T-helper 1 cell treated with Interleukin-12 subunit alpha and Interleukin-12 subunit beta and Interleukin-4 antibody, amounts not matched to agents 30 μg/mL and 1 μg/mL, for 36 hours (primary cell): ENCODE measurements around the gene DZIP1.
"Not testable (repeated sequence)": the region's sequence is repeated elsewhere in the genome, so short reads cannot be mapped to it uniquely, and the experiment has no call there.

Experiments
- H3K27ac Mint-ChIP-seq: one replicate; pipeline ENCODE4 v1.8.0; 2021; ENCODE audit warnings: mild to moderate bottlenecking, mixed read lengths
- H3K27me3 Mint-ChIP-seq: one replicate; pipeline ENCODE4 v1.8.0; 2021; ENCODE audit warnings: low read depth, mixed read lengths
- H3K36me3 Mint-ChIP-seq: one replicate; pipeline ENCODE4 v1.8.0; 2021; ENCODE audit warnings: low read depth, mixed read lengths
- H3K4me1 Mint-ChIP-seq: one replicate; pipeline ENCODE4 v1.8.0; 2021; ENCODE audit warnings: low read depth, mixed read lengths
- H3K4me3 Mint-ChIP-seq: one replicate; pipeline ENCODE4 v1.8.0; 2021; ENCODE audit warnings: mild to moderate bottlenecking, moderate library complexity, mixed read lengths
- H3K9me3 Mint-ChIP-seq: one replicate; pipeline ENCODE4 v1.8.0; 2021; ENCODE audit warnings: mixed read lengths

Gene DZIP1

GRCh38 chr13:95601906-95602305, 42.6 kb downstream of the DZIP1 start:
- no peaks in the 10 kb centered on the region for H3K9me3 Mint-ChIP-seq
- no peak overlapping the region for H3K4me3 Mint-ChIP-seq
- no peaks in the 10 kb centered on the region for H3K4me1 Mint-ChIP-seq
- no peaks in the 10 kb centered on the region for H3K36me3 Mint-ChIP-seq
- peaks cover 6% of the 10 kb centered on the region for H3K27me3 Mint-ChIP-seq
- no peak overlapping the region for H3K27ac Mint-ChIP-seq

GRCh38 chr13:95601216-95601615, 43.3 kb downstream of the DZIP1 start:
- Mint-ChIP-seq H3K27ac (no peak overlapping the region), H3K4me1 (no peaks in the 10 kb centered on the region), H3K4me3 (no peak overlapping the region), H3K36me3 (no peaks in the 10 kb centered on the region), H3K9me3 (no peaks in the 10 kb centered on the region), H3K27me3 (peaks cover 9% of the 10 kb centered on the region)

GRCh38 chr13:95596701-95597100, 47.8 kb downstream of the DZIP1 start:
- Mint-ChIP-seq H3K4me3 (no peak overlapping the region), H3K27me3 (peaks cover 9% of the 10 kb centered on the region), H3K36me3 (no peaks in the 10 kb centered on the region), H3K9me3 (no peaks in the 10 kb centered on the region), H3K27ac (no peak overlapping the region), H3K4me1 (no peaks in the 10 kb centered on the region)

GRCh38 chr13:95593462-95593861, 51.0 kb downstream of the DZIP1 start:
- Mint-ChIP-seq H3K27me3 (peaks cover 15% of the 10 kb centered on the region), H3K4me1 (no peaks in the 10 kb centered on the region), H3K27ac (no peak overlapping the region), H3K4me3 (no peak overlapping the region), H3K9me3 (no peaks in the 10 kb centered on the region), H3K36me3 (no peaks in the 10 kb centered on the region)

- H3K36me3 Mint-ChIP-seq: no peaks in the 10 kb centered on the region
- H3K4me1 Mint-ChIP-seq: no peaks in the 10 kb centered on the region
- H3K27me3 Mint-ChIP-seq: peaks cover 12% of the 10 kb centered on the region
- H3K27ac Mint-ChIP-seq: no peak overlapping the region
- no peak overlapping the region for H3K4me3 Mint-ChIP-seq
- no peaks in the 10 kb centered on the region for H3K9me3 Mint-ChIP-seq
Observed at GRCh38 chr13:95588721-95589120, 55.8 kb downstream of the DZIP1 start.

GRCh38 chr13:95588134-95588533, 56.4 kb downstream of the DZIP1 start:
- Mint-ChIP-seq H3K9me3 (no peaks in the 10 kb centered on the region), H3K27ac (no peak overlapping the region)

GRCh38 chr13:95585867-95586266, 58.6 kb downstream of the DZIP1 start:
- Mint-ChIP-seq H3K4me3 (no peak overlapping the region), H3K4me1 (no peaks in the 10 kb centered on the region), H3K27me3 (no peaks in the 10 kb centered on the region), H3K27ac (no peak overlapping the region), H3K9me3 (no peaks in the 10 kb centered on the region), H3K36me3 (no peaks in the 10 kb centered on the region)

More at GRCh38 chr13:95588134-95588533, 56.4 kb downstream of the DZIP1 start:
- Mint-ChIP-seq H3K4me3 (no peak overlapping the region), H3K36me3 (no peaks in the 10 kb centered on the region), H3K4me1 (no peaks in the 10 kb centered on the region), H3K27me3 (peaks cover 12% of the 10 kb centered on the region)

GRCh38 chr13:95579303-95579702, 65.2 kb downstream of the DZIP1 start:
- Mint-ChIP-seq H3K4me3 (no peak overlapping the region), H3K9me3 (no peaks in the 10 kb centered on the region), H3K27me3 (no peaks in the 10 kb centered on the region), H3K36me3 (no peaks in the 10 kb centered on the region), H3K4me1 (no peaks in the 10 kb centered on the region), H3K27ac (no peak overlapping the region)

GRCh38 chr13:95573221-95573620, 71.3 kb downstream of the DZIP1 start:
- Mint-ChIP-seq H3K4me1 (no peaks in the 10 kb centered on the region), H3K27me3 (no peaks in the 10 kb centered on the region), H3K36me3 (no peaks in the 10 kb centered on the region), H3K27ac (no peak overlapping the region), H3K9me3 (no peaks in the 10 kb centered on the region), H3K4me3 (no peak overlapping the region)

GRCh38 chr13:95571941-95572340, 72.6 kb downstream of the DZIP1 start:
- Mint-ChIP-seq H3K9me3 (no peaks in the 10 kb centered on the region), H3K36me3 (no peaks in the 10 kb centered on the region), H3K27ac (no peak overlapping the region), H3K4me3 (no peak overlapping the region), H3K27me3 (no peaks in the 10 kb centered on the region), H3K4me1 (no peaks in the 10 kb centered on the region)

GRCh38 chr13:95570016-95570415, 74.5 kb downstream of the DZIP1 start:
- H3K27ac Mint-ChIP-seq: no peak overlapping the region
- no peaks in the 10 kb centered on the region for H3K4me1 Mint-ChIP-seq
- no peak overlapping the region for H3K4me3 Mint-ChIP-seq
- no peaks in the 10 kb centered on the region for H3K27me3 Mint-ChIP-seq
- no peaks in the 10 kb centered on the region for H3K36me3 Mint-ChIP-seq
- no peaks in the 10 kb centered on the region for H3K9me3 Mint-ChIP-seq

- no peaks in the 10 kb centered on the region for H3K4me1 Mint-ChIP-seq
- H3K9me3 Mint-ChIP-seq: no peaks in the 10 kb centered on the region
- no peaks in the 10 kb centered on the region for H3K36me3 Mint-ChIP-seq
- H3K27me3 Mint-ChIP-seq: no peaks in the 10 kb centered on the region
- no peak overlapping the region for H3K27ac Mint-ChIP-seq
- no peak overlapping the region for H3K4me3 Mint-ChIP-seq
Observed at GRCh38 chr13:95568131-95568530, 76.4 kb downstream of the DZIP1 start.

GRCh38 chr13:95565758-95566157, 78.7 kb downstream of the DZIP1 start:
- H3K9me3 Mint-ChIP-seq, H3K27ac Mint-ChIP-seq, H3K4me3 Mint-ChIP-seq, H3K36me3 Mint-ChIP-seq, H3K4me1 Mint-ChIP-seq, H3K27me3 Mint-ChIP-seq: not testable (repeated sequence)

- Mint-ChIP-seq H3K27ac (no peak overlapping the region), H3K9me3 (no peaks in the 10 kb centered on the region), H3K36me3 (no peaks in the 10 kb centered on the region)
Observed at GRCh38 chr13:95564733-95565291, 79.7 kb downstream of the DZIP1 start.

GRCh38 chr13:95564091-95564490, 80.4 kb downstream of the DZIP1 start:
- H3K27me3 Mint-ChIP-seq: no peaks in the 10 kb centered on the region
- no peaks in the 10 kb centered on the region for H3K36me3 Mint-ChIP-seq
- no peak overlapping the region for H3K4me3 Mint-ChIP-seq
- no peaks in the 10 kb centered on the region for H3K4me1 Mint-ChIP-seq
- no peaks in the 10 kb centered on the region for H3K9me3 Mint-ChIP-seq
- H3K27ac Mint-ChIP-seq: no peak overlapping the region

More at GRCh38 chr13:95564733-95565291, 79.7 kb downstream of the DZIP1 start:
- Mint-ChIP-seq H3K4me3 (no peak overlapping the region), H3K4me1 (no peaks in the 10 kb centered on the region), H3K27me3 (no peaks in the 10 kb centered on the region)

GRCh38 chr13:95560387-95560786, 84.1 kb downstream of the DZIP1 start:
- no peaks in the 10 kb centered on the region for H3K9me3 Mint-ChIP-seq
- H3K4me1 Mint-ChIP-seq: no peaks in the 10 kb centered on the region
- no peaks in the 10 kb centered on the region for H3K36me3 Mint-ChIP-seq
- H3K27me3 Mint-ChIP-seq: peaks cover 12% of the 10 kb centered on the region
- no peak overlapping the region for H3K4me3 Mint-ChIP-seq
- H3K27ac Mint-ChIP-seq: no peak overlapping the region
